Duodenal mucosa (tissue), 2 donors: ENCODE measurements around the gene REPS2.

Source experiments
- H3K27ac ChIP-seq: one replicate; pipeline ENCODE4 v1.7.0; 2013; ENCODE audit warnings: low read depth, low read length
- H3K27me3 ChIP-seq, 2 donors: one replicate each; pipeline ENCODE4 v1.7.0; 2013; ENCODE audit warnings: low read length in 2 of 2, control low read depth in 1 of 2; ENCODE audit not compliant: insufficient read depth in 2 of 2, control insufficient read depth in 1 of 2
- H3K36me3 ChIP-seq, 2 donors: one replicate each; pipeline ENCODE4 v1.7.0; 2013; ENCODE audit warnings: low read length in 2 of 2, control low read depth in 1 of 2; ENCODE audit not compliant: insufficient read depth in 2 of 2, control insufficient read depth in 1 of 2
- H3K4me1 ChIP-seq, 2 donors: one replicate each; pipeline ENCODE4 v1.7.0; 2013; ENCODE audit warnings: low read length in 2 of 2, control low read depth in 1 of 2; ENCODE audit not compliant: insufficient read depth in 2 of 2, control insufficient read depth in 1 of 2
- H3K4me3 ChIP-seq, 2 donors: one replicate each; pipeline ENCODE4 v1.7.0; 2013; ENCODE audit warnings: low read length in 2 of 2, low read depth in 1 of 2
- H3K9ac ChIP-seq, 2 donors: one replicate each; pipeline ENCODE4 v1.7.0; 2013; ENCODE audit warnings: low read length in 2 of 2, low read depth in 1 of 2
- H3K9me3 ChIP-seq, 2 donors: one replicate each; pipeline ENCODE4 v1.7.0; 2013; ENCODE audit warnings: low read length in 2 of 2, control low read depth in 1 of 2; ENCODE audit not compliant: control insufficient read depth in 1 of 2

Gene REPS2

DNA sequence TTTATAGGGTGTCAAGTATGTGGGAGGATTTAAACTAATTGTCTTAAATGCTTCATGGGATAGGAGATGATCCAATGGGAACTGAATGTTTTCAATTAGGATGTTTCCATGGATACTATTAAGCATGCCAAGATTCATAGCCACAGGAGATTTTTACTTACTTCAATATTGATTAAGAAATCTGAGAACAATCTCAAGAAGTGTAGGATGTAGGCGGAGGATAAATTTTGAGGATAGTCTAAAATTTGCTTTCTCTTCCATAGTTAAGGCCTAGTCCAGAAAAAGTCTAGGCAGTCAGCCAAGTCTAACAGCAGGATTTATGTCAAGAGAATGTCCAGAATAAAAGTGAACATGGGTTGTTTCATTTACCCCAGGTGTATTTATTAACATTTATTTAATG lies 32.8 kb downstream of the REPS2 start:
- H3K9me3 ChIP-seq = no peaks in the 10 kb centered on the region
- H3K4me1 ChIP-seq = no peaks in the 10 kb centered on the region
- no peak overlapping the region for H3K4me3 ChIP-seq
- H3K27me3 ChIP-seq = no peaks in the 10 kb centered on the region
- H3K36me3 ChIP-seq = no peaks in the 10 kb centered on the region
- no peak overlapping the region for H3K27ac ChIP-seq
- H3K9ac ChIP-seq = no peak overlapping the region

DNA sequence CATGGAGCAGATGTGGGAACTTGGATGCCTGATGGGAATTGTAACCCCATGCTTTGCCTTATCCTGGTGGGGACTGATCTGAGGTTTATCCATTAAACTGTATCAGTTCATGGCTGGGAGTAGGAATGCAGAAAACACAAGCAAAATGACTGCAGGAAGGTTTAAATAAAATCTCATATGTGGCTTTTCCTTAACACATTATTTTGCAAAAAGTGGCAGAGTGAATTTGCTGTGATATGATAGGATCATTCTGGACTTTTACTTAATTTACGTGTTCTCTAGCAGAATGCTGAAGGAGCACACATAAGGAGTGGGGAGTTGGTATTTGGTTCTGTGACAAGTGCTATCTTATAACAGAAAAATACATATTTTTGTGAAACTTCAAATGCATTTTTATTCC lies 34.8 kb downstream of the REPS2 start:
- no peaks in the 10 kb centered on the region for H3K9me3 ChIP-seq
- H3K4me3 ChIP-seq = no peak overlapping the region
- no peaks in the 10 kb centered on the region for H3K36me3 ChIP-seq
- H3K27ac ChIP-seq = no peak overlapping the region
- H3K9ac ChIP-seq = no peak overlapping the region
- no peaks in the 10 kb centered on the region for H3K4me1 ChIP-seq
- H3K27me3 ChIP-seq = no peaks in the 10 kb centered on the region

DNA sequence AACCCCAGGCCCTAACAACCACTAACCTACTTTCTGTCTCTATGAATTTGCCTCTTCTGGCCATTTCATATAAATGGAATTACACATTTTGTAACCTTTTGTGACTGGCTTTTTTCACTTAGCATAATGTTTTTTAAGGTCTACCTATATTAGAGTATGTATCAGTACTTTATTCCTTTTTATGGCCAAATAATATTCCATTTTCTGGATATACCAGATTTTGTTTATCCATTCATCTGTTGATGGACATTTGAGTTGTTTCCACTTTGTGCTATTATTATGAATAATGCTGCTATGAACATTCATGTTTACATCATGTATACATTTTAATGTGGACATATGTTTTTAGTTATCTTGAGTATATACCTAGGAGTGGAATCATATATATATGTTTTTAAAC lies 35.5 kb downstream of the REPS2 start:
- Histone ChIP-seq H3K4me3 (no peak overlapping the region), H3K4me1 (no peaks in the 10 kb centered on the region), H3K9me3 (no peaks in the 10 kb centered on the region), H3K27me3 (no peaks in the 10 kb centered on the region), H3K9ac (no peak overlapping the region), H3K27ac (no peak overlapping the region), H3K36me3 (no peaks in the 10 kb centered on the region)

DNA sequence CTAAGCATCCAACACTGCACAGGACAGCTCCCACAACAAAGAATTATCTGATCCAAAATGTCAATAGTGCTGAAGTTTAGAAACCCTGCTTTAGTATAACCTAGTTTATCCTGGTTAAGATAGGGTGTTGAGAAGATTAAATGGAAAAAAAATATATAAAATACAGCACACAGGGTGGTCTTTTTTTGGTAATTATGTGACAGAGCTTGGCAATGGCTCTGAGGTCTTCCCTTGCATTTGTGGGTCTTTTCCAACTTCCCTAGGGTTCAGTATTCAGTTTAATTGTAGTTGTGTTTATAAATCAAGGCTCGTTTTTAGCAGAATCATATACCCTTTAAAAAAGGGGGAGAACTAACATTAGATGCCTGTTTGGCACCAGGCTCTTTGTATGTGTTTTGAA lies 36.6 kb downstream of the REPS2 start:
- H3K27me3 ChIP-seq = no peaks in the 10 kb centered on the region
- H3K4me3 ChIP-seq = no peak overlapping the region
- no peaks in the 10 kb centered on the region for H3K9me3 ChIP-seq
- no peak overlapping the region for H3K9ac ChIP-seq
- H3K4me1 ChIP-seq = no peaks in the 10 kb centered on the region
- no peak overlapping the region for H3K27ac ChIP-seq
- H3K36me3 ChIP-seq = no peaks in the 10 kb centered on the region

DNA sequence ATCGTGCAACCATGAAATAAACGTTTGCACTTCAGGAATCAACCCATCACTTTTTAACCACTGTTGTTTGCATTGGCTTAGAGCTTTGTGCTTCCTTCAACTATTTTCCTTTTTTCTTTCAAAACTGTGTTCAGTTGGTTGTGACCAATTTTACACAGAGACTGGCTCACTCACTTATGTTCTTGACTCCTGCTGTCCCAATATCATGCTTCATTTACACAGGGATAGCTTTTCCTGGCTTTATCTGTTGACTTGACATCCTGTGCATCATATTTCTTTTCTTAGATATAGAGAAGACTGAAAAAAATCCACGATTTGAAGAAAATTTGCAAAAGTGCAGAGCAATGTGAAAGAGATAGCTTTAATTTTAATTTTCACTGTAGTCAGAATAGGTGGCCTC lies 38.8 kb downstream of the REPS2 start:
- Histone ChIP-seq H3K36me3 (no peaks in the 10 kb centered on the region), H3K9ac (no peak overlapping the region), H3K9me3 (no peaks in the 10 kb centered on the region), H3K27me3 (no peaks in the 10 kb centered on the region), H3K4me3 (no peak overlapping the region), H3K27ac (no peak overlapping the region), H3K4me1 (no peaks in the 10 kb centered on the region)

DNA sequence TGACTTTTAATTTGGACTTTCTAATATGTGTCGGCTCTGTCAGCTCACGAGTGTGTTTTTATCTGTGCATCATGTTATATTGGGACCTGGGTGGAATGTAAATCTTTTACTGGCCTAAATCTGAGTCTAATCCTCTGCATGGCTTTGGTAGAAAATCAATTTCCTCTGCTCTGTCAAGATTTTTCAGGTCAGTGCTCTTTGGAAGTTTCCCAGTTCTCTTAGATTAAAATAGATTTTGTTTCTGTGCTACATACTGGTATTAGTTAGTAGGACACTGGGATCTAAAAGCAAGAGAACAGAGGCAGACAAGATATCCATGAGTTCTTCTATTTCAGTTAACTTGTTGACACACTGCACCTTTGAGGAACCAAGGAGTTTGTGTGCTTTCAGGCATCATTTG lies 39.7 kb downstream of the REPS2 start:
- Histone ChIP-seq H3K27me3 (no peaks in the 10 kb centered on the region), H3K27ac (no peak overlapping the region)

DNA sequence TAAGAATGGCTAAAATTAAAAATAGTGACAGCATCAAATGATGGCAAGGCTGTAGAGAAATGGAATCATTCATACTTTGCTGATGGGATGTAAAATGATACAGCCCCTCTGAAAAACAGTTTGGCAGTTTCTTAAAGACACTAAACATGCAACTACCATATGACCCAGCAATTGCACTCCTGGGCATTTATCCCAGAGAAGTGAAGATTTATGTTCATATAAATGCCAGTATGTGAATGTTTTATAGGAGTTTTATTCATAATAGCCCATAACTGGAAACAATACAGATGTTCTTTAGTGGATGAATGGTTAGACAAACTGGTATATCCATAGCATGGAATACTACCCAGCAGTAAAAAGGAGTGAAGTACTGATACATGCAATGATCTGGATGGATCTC lies 43.3 kb downstream of the REPS2 start:
- H3K9ac ChIP-seq = no peak overlapping the region
- no peak overlapping the region for H3K4me3 ChIP-seq
- H3K9me3 ChIP-seq = no peaks in the 10 kb centered on the region
- peaks cover 0 to 16% of the 10 kb centered on the region in 2 donors for H3K4me1 ChIP-seq
- no peak overlapping the region for H3K27ac ChIP-seq
- H3K27me3 ChIP-seq = no peaks in the 10 kb centered on the region
- no peaks in the 10 kb centered on the region for H3K36me3 ChIP-seq

More for the DNA sequence above, 39.7 kb downstream of the REPS2 start:
- H3K9me3 ChIP-seq = no peaks in the 10 kb centered on the region
- no peak overlapping the region for H3K4me3 ChIP-seq
- no peaks in the 10 kb centered on the region for H3K36me3 ChIP-seq
- H3K9ac ChIP-seq = no peak overlapping the region
- no peaks in the 10 kb centered on the region for H3K4me1 ChIP-seq

DNA sequence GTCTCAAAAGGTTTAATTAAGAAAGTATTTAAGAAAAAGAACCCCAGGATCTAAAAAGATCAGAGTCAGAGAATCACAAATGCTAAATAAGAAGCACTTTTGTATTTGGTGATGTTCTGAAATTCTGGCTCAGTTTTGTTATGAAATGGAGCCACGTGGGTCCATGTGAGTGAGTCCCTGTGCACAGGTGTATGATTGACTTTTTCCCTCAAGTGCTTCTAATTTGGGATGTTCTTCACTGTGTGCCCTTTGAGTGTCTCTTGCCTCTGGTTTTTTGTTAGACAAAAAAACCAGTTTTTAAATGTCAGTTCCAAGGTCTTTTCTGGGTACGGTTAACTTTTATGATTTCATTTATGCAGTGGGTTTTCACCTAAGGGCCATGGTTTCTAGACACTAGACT lies 44.4 kb downstream of the REPS2 start:
- Histone ChIP-seq H3K27me3 (no peaks in the 10 kb centered on the region), H3K9me3 (no peaks in the 10 kb centered on the region), H3K36me3 (no peaks in the 10 kb centered on the region), H3K9ac (no peak overlapping the region), H3K4me1 (peaks cover 0 to 16% of the 10 kb centered on the region in 2 donors), H3K27ac (no peak overlapping the region), H3K4me3 (no peak overlapping the region)

DNA sequence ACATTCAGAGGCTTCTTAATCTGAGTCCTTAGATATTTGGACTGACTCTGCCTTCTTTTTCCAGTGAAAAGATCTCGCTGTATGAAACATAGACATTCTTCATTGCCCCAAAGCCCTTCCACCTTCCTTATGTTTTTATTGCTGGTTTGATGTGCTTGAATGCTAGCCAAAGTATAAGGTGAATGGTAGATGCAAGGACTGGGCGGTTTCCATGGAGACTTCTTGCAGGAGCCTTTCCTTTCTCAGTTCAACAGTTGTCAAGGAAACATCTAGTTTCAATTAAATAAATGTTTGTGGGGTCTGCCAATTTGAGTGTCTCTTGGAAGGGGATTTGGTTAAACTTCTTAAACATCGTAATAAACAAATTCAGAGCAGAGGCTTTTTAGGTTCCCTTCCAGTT lies 46.0 kb downstream of the REPS2 start:
- H3K27ac ChIP-seq = no peak overlapping the region
- H3K4me3 ChIP-seq = no peak overlapping the region
- H3K9ac ChIP-seq = no peak overlapping the region
- peaks cover 0 to 16% of the 10 kb centered on the region in 2 donors for H3K4me1 ChIP-seq
- no peaks in the 10 kb centered on the region for H3K27me3 ChIP-seq
- H3K9me3 ChIP-seq = no peaks in the 10 kb centered on the region
- H3K36me3 ChIP-seq = no peaks in the 10 kb centered on the region

DNA sequence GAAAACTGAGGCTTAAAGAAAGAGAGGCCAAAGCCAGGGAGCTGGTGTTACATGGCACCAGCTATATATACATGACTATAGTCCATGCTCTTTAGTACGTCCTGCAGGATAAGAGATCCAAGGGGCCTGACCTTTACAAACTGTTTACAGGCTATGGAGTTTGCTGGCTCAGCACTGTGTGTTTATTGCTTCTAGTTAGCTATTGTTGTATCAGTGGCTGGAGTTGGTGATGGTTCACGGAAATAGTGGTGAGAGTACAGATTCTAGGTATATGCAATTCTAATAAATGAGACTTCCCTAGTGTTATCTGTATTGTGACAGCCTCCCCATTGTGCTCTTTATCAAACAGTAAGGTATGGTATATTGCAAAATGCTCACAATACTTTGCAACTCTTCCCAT lies 46.5 kb downstream of the REPS2 start:
- H3K9me3 ChIP-seq = no peaks in the 10 kb centered on the region
- no peak overlapping the region for H3K4me3 ChIP-seq
- H3K27ac ChIP-seq = no peak overlapping the region

DNA sequence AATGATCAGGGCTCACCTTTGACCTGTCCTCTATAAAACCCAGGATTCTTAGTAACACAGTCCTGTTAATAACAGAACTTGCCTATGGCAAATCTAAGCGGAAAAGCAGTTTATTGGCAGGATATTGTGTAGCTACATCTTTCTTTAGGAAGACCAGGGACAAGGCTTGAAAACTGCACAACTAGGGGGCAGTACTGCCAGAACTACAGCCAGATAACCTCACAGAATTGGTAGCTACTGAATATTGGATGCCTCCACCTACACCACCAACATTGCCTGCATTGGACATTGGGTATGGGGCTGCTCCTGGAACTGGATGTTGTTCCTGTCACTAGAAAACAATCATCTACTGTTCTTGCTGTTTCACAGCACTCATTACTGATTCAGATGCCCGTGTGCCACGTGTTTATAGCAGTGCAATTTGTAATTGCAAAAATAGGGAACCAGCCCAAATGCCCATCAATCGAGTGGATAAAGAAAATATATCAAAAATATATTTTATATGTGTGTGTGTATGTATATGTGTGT lies 47.4 kb downstream of the REPS2 start:
- Histone ChIP-seq H3K4me1 (peaks cover 0 to 16% of the 10 kb centered on the region in 2 donors), H3K27me3 (no peaks in the 10 kb centered on the region), H3K4me3 (no peak overlapping the region), H3K27ac (no peak overlapping the region), H3K36me3 (no peaks in the 10 kb centered on the region), H3K9me3 (no peaks in the 10 kb centered on the region), H3K9ac (no peak overlapping the region)

More for the DNA sequence above, 46.5 kb downstream of the REPS2 start:
- Histone ChIP-seq H3K4me1 (peaks cover 0 to 16% of the 10 kb centered on the region in 2 donors), H3K9ac (no peak overlapping the region), H3K27me3 (no peaks in the 10 kb centered on the region), H3K36me3 (no peaks in the 10 kb centered on the region)
